GM19240 (cell line): ENCODE results near the gene BAG5.

ENCODE experiments used
- DNase-seq: peaks from one replicate; pipeline ENCODE4 v3.0.0; 2011; ENCODE audit warnings: low spot score; ENCODE audit not compliant: insufficient read length

BAG5 gene

GRCh38 chr14:103510724-103511693 lies 51.4 kb downstream of the BAG5 start:
- DNase-seq = no peak

- DNase-seq = no peak
Measured at GRCh38 chr14:103509864-103510723, 52.4 kb downstream of the BAG5 start.

- DNase-seq = no peak
Measured at GRCh38 chr14:103508521-103509329, 53.7 kb downstream of the BAG5 start.

- no peak for DNase-seq
Measured at GRCh38 chr14:103507751-103508150, 54.7 kb downstream of the BAG5 start.
